ENCODE results near the gene HDAC1.

DNA sequence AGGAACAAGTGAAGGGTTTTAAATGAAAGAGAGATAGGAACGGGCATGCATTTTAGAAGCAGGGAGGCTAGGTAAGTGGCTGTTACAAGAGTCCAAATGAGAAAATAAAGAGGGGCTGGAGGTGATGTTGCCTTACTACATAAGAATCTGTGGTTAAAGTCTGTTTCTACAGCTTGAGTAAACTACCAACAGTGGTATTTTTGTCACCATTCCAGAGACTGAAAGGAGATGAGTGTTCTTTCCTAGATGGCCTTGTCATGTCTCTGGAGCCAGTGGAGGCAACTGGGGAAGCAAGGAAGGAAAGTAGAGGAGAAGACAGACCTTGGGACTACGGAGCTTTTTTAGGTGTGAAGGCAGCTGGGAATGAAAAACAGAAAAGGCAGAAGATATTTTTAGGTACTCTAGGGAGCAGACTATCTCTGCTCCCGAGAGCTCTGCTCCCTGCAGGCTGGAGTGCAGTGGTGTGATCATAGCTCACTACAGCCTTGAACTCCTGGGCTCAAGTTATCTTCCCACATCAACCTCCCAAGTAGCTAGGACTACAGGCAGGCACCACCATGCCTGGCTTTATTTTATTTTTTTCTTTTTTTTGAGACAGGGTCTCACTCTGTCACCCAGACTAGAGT, 12.2 kb downstream of the HDAC1 start:
- no peak for TF ChIP-seq RBM22 (optimal IDR thresholded peaks at IDR 0.05; ENCODE audit: low read length)
- TF ChIP-seq NFIC (IDR thresholded peaks at IDR 0.05; ENCODE audit: low read length) = no peak
- TF ChIP-seq ZNF761 (CRISPR knock-in tag; conservative IDR thresholded peaks at IDR 0.05) = no peak
- TF ChIP-seq EP300 (IDR thresholded peaks at IDR 0.05; ENCODE audit: low read depth in 2 of 2, low read length in 2 of 2) = no peak
- TF ChIP-seq EP300 (CRISPR knock-in tag; IDR thresholded peaks at IDR 0.05; ENCODE audit: borderline replicate concordance) = no peak
- no peak for TF ChIP-seq GATAD1 (CRISPR knock-in tag; IDR thresholded peaks at IDR 0.05)
- no peak for TF ChIP-seq EZH2 (conservative IDR thresholded peaks at IDR 0.05; ENCODE audit: low read depth, low read length)
- no peak for TF ChIP-seq TRIM24 (CRISPR knock-in tag; IDR thresholded peaks at IDR 0.05)
- TF ChIP-seq CHD2 (IDR thresholded peaks at IDR 0.05; ENCODE audit: low read depth, low read length) = no peak

All from HepG2 (cell line).